GM13977 (cell line): ENCODE data around the gene ZBTB46.

Experiments used
- DNase-seq: peaks from one replicate; pipeline ENCODE4 v3.0.0; 2012; ENCODE audit warnings: low spot score
- CTCF ChIP-seq: IDR thresholded peaks from 2 replicates; pipeline ENCODE4 v1.5.1; 2012; ENCODE audit warnings: mild to moderate bottlenecking, control low read depth; ENCODE audit not compliant: insufficient read depth; ENCODE audit errors: extremely low read depth, missing control alignments
- in situ Hi-C: fragments of 300-500 bp; cut with MboI; formaldehyde crosslinking; loops from one replicate; pipeline ENCODE4 v1.12.0; 2022; ENCODE audit warnings: low sequenced_read_pairs, low pct_unique_long_range_greater_than_20kb, mixed read lengths, inconsistent platforms; ENCODE audit not compliant: unreplicated experiment

The ZBTB46 gene

GRCh38 chr20:63772781-63773518, 58.1 kb downstream of the ZBTB46 start:
- in situ Hi-C loops = no loop called here
- DNase-seq = no peak
- TF ChIP-seq CTCF = no peak

- no peak for DNase-seq
- in situ Hi-C loops = no loop called here
- no peak for TF ChIP-seq CTCF
Observed at GRCh38 chr20:63771046-63771707, 59.9 kb downstream of the ZBTB46 start.

GRCh38 chr20:63769891-63770474, 61.1 kb downstream of the ZBTB46 start:
- no peak for DNase-seq
- no peak for TF ChIP-seq CTCF
- in situ Hi-C loops = no loop called here

- in situ Hi-C loops = no loop called here
- no peak for TF ChIP-seq CTCF
- DNase-seq = no peak
Observed at GRCh38 chr20:63768591-63769515, 62.2 kb downstream of the ZBTB46 start.

DNA sequence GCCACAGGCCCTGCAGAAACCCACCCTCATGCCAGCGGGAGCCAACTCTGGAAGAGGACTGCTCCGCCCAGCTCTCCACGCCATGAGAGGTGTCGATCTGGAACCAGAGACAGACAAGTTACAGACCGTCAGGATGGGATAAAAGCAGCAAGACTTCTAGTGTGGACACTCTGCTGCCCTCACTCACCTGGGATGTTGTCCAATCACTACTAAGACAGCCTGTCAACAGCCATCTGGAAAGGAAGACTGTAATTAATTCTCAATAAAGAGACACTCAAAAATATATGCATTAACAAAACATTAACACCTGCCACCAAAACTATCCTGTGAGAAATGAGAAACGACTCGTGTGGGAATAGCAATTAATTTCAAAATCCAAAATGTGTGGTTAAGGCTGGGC, 63.2 kb downstream of the ZBTB46 start:
- no peak for DNase-seq
- in situ Hi-C loops = no loop called here
- TF ChIP-seq CTCF = no peak

GRCh38 chr20:63767456-63767855, 63.6 kb downstream of the ZBTB46 start:
- in situ Hi-C loops = no loop called here
- no peak for TF ChIP-seq CTCF
- no peak for DNase-seq
